HepG2 (cell line): ENCODE data around the gene UBXN1. TPM values are rescaled to one million over a fixed set of nuclear protein-coding genes. Genes with fewer than 3 reads are reported as not detected.
A peak's percentile ranks its signal among the peaks of the same experiment; 100 is the strongest.

ENCODE experiments used
- FOXA1 ChIP-seq, 2 experiments: fragments of 450-650 bp in 1 of 2; sonication (generic) in 1 of 2; formaldehyde crosslinking in 1 of 2; IDR thresholded peaks; 2 replicates each; pipeline versions ENCODE4 v1.4.0 to v1.6.1; 2016 to 2020; ENCODE audit warnings: missing genetic modification reagents in 1 of 2
- HIVEP1 ChIP-seq: sonication (generic); formaldehyde crosslinking; IDR thresholded peaks from 2 replicates; pipeline ENCODE4 v1.4.0; 2020; ENCODE audit warnings: mild to moderate bottlenecking, missing genetic modification reagents
- KAT7 ChIP-seq: IDR thresholded peaks from 2 replicates; pipeline ENCODE4 v1.6.1; 2018; ENCODE audit warnings: borderline replicate concordance, missing compliant biosample characterization
- KDM3A ChIP-seq: IDR thresholded peaks from 2 replicates; pipeline ENCODE4 v1.6.1; 2018; ENCODE audit warnings: low read depth, missing compliant biosample characterization
- KLF13 ChIP-seq: sonication (generic); formaldehyde crosslinking; IDR thresholded peaks from 2 replicates; pipeline ENCODE4 v1.4.0; 2020; ENCODE audit warnings: mild to moderate bottlenecking, missing genetic modification reagents
- PAF1 ChIP-seq: IDR thresholded peaks from 2 replicates; pipeline ENCODE4 v1.6.1; 2016; ENCODE audit warnings: missing genetic modification reagents, missing compliant biosample characterization
- RELA ChIP-seq: sonication (generic); formaldehyde crosslinking; IDR thresholded peaks from 2 replicates; pipeline ENCODE4 v1.4.0; 2020; ENCODE audit warnings: missing genetic modification reagents
- SIN3A ChIP-seq: IDR thresholded peaks from 2 replicates; pipeline ENCODE4 v1.6.1; 2011; ENCODE audit warnings: low read depth, mild to moderate bottlenecking, control low read depth, low read length, borderline replicate concordance
- TAF1 ChIP-seq: sonication (generic); formaldehyde crosslinking; IDR thresholded peaks from 2 replicates; pipeline ENCODE4 v1.4.0; 2020; ENCODE audit warnings: missing genetic modification reagents
- ZNF451 ChIP-seq: sonication (generic); formaldehyde crosslinking; IDR thresholded peaks from 2 replicates; pipeline ENCODE4 v1.5.0; 2020; ENCODE audit warnings: mild to moderate bottlenecking, missing genetic modification reagents
- ZNF530 ChIP-seq: sonication (generic); formaldehyde crosslinking; IDR thresholded peaks from 2 replicates; pipeline ENCODE4 v1.5.0; 2020; ENCODE audit warnings: low read depth, mild to moderate bottlenecking, missing genetic modification reagents
- ZNF557 ChIP-seq: sonication (generic); formaldehyde crosslinking; IDR thresholded peaks from 2 replicates; pipeline ENCODE4 v1.4.0; 2020; ENCODE audit warnings: missing genetic modification reagents
- ZNF562 ChIP-seq: sonication (generic); formaldehyde crosslinking; IDR thresholded peaks from 2 replicates; pipeline ENCODE4 v1.8.0; 2022; ENCODE audit warnings: missing genetic modification reagents, borderline replicate concordance
- ZNF781 ChIP-seq: sonication (generic); formaldehyde crosslinking; IDR thresholded peaks from 2 replicates; pipeline ENCODE4 v1.5.1; 2020; ENCODE audit warnings: borderline replicate concordance, mild to moderate bottlenecking, missing genetic modification reagents; ENCODE audit errors: not compliant biosample characterization
- polyA plus RNA-seq, 8 experiments: library from polyadenylated mRNA; depleted of rRNA in 3 of 8; stranded (reverse) in 7 of 8; unstranded in 1 of 8; fragments of >200 nt; fragmentation: Illumina TruSeq in 4 of 8; extraction: Trizol in 4 of 8; gene quantifications; 2 replicates each; pipeline versions ENCODE4 v1.2.1 to v1.2.3, GENCODE V29; 2011 to 2016; ENCODE audit warnings: low read depth in 4 of 8, missing spikeins in 1 of 8, mixed read lengths in 1 of 8; ENCODE audit not compliant: insufficient read depth in 1 of 8
- total RNA-seq, 5 experiments: library from RNA; depleted of rRNA; stranded (reverse); fragments of >200 nt; fragmentation: Illumina TruSeq; extraction: Trizol; gene quantifications; 2 replicates each; pipeline ENCODE4 v1.2.3, GENCODE V29; 2016; ENCODE audit warnings: low read depth in 1 of 5
- TF ChIP-seq, protein P1 (sequence below): IDR thresholded peaks from 2 replicates; pipeline ENCODE4 v1.4.0; 2020; ENCODE audit warnings: mild to moderate bottlenecking, missing genetic modification reagents
- TF ChIP-seq, protein P2 (sequence below): fragments of 450-650 bp; IDR thresholded peaks from 2 replicates; pipeline ENCODE4 v1.6.1; 2017
- TF ChIP-seq, protein P3 (sequence below): sonication (generic); formaldehyde crosslinking; IDR thresholded peaks from 2 replicates; pipeline ENCODE4 v1.4.0; 2020; ENCODE audit warnings: missing genetic modification reagents, borderline replicate concordance
- TF ChIP-seq, protein P4 (sequence below): sonication (generic); formaldehyde crosslinking; IDR thresholded peaks from 2 replicates; pipeline ENCODE4 v1.4.0; 2020; ENCODE audit warnings: missing genetic modification reagents
- TF ChIP-seq, protein P5 (sequence below): IDR thresholded peaks from 2 replicates; pipeline ENCODE4 v1.6.1; 2016; ENCODE audit warnings: missing compliant biosample characterization, missing genetic modification reagents, borderline replicate concordance

UBXN1 gene
- total and polyA plus RNA-seq, 2 of the 13 experiments (the other 11 are each of a cell fraction or from before 2014, with no cell fraction given) = 47.5 to 52.4 TPM

DNA sequence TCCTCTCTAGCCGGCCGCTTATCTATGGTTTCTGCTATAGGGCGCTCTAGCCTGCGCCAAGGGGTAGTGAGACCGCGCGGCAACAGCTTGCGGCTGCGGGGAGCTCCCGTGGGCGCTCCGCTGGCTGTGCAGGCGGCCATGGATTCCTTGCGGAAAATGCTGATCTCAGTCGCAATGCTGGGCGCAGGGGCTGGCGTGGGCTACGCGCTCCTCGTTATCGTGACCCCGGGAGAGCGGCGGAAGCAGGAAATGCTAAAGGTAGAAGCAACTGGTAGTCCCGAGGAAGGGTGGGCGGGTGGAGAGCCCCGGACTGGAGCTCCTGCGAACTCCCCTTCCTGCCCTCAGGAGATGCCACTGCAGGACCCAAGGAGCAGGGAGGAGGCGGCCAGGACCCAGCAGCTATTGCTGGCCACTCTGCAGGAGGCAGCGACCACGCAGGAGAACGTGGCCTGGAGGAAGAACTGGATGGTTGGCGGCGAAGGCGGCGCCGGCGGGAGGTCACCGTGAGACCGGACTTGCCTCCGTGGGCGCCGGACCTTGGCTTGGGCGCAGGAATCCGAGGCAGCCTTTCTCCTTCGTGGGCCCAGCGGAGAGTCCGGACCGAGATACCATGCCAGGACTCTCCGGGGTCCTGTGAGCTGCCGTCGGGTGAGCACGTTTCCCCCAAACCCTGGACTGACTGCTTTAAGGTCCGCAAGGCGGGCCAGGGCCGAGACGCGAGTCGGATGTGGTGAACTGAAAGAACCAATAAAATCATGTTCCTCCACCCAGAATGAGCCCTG, 7.1 kb downstream of the UBXN1 start, which contains the start of the genes LBHD1 and UQCC3 (continued):
- TF ChIP-seq, protein P1, sequence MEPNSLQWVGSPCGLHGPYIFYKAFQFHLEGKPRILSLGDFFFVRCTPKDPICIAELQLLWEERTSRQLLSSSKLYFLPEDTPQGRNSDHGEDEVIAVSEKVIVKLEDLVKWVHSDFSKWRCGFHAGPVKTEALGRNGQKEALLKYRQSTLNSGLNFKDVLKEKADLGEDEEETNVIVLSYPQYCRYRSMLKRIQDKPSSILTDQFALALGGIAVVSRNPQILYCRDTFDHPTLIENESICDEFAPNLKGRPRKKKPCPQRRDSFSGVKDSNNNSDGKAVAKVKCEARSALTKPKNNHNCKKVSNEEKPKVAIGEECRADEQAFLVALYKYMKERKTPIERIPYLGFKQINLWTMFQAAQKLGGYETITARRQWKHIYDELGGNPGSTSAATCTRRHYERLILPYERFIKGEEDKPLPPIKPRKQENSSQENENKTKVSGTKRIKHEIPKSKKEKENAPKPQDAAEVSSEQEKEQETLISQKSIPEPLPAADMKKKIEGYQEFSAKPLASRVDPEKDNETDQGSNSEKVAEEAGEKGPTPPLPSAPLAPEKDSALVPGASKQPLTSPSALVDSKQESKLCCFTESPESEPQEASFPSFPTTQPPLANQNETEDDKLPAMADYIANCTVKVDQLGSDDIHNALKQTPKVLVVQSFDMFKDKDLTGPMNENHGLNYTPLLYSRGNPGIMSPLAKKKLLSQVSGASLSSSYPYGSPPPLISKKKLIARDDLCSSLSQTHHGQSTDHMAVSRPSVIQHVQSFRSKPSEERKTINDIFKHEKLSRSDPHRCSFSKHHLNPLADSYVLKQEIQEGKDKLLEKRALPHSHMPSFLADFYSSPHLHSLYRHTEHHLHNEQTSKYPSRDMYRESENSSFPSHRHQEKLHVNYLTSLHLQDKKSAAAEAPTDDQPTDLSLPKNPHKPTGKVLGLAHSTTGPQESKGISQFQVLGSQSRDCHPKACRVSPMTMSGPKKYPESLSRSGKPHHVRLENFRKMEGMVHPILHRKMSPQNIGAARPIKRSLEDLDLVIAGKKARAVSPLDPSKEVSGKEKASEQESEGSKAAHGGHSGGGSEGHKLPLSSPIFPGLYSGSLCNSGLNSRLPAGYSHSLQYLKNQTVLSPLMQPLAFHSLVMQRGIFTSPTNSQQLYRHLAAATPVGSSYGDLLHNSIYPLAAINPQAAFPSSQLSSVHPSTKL (CRISPR knock-in tag) = no peak
- TF ChIP-seq FOXA1 (IDR thresholded peaks at IDR 0.05) (no peak), FOXA1 (CRISPR knock-in tag; IDR thresholded peaks at IDR 0.05) (no peak), ZNF562 (no peak), RELA (CRISPR knock-in tag) (no peak), KAT7 (CRISPR knock-in tag) (no peak), ZNF557 (CRISPR knock-in tag) (no peak), ZNF451 (CRISPR knock-in tag) (no peak), KDM3A (CRISPR knock-in tag) (no peak), PAF1 (CRISPR knock-in tag) (0 out of 2 replicates have a peak, but pooled peaks have one; percentile 28), ZNF530 (CRISPR knock-in tag) (no peak), SIN3A (peak; percentile 94; the same call in 1 of the 2 replicates), KLF13 (0 out of 2 replicates have a peak, but pooled peaks have one; percentile 82), HIVEP1 (CRISPR knock-in tag) (peak; percentile 55), TAF1 (CRISPR knock-in tag) (peak; percentile 86), ZNF781 (CRISPR knock-in tag) (peak; percentile 44)
- TF ChIP-seq, protein P2, sequence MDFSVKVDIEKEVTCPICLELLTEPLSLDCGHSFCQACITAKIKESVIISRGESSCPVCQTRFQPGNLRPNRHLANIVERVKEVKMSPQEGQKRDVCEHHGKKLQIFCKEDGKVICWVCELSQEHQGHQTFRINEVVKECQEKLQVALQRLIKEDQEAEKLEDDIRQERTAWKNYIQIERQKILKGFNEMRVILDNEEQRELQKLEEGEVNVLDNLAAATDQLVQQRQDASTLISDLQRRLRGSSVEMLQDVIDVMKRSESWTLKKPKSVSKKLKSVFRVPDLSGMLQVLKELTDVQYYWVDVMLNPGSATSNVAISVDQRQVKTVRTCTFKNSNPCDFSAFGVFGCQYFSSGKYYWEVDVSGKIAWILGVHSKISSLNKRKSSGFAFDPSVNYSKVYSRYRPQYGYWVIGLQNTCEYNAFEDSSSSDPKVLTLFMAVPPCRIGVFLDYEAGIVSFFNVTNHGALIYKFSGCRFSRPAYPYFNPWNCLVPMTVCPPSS = no peak
- TF ChIP-seq, protein P3, sequence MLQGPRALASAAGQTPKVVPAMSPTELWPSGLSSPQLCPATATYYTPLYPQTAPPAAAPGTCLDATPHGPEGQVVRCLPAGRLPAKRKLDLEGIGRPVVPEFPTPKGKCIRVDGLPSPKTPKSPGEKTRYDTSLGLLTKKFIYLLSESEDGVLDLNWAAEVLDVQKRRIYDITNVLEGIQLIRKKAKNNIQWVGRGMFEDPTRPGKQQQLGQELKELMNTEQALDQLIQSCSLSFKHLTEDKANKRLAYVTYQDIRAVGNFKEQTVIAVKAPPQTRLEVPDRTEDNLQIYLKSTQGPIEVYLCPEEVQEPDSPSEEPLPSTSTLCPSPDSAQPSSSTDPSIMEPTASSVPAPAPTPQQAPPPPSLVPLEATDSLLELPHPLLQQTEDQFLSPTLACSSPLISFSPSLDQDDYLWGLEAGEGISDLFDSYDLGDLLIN (CRISPR knock-in tag) = no peak; the same call in 1 of the 2 replicates
- TF ChIP-seq, protein P4, sequence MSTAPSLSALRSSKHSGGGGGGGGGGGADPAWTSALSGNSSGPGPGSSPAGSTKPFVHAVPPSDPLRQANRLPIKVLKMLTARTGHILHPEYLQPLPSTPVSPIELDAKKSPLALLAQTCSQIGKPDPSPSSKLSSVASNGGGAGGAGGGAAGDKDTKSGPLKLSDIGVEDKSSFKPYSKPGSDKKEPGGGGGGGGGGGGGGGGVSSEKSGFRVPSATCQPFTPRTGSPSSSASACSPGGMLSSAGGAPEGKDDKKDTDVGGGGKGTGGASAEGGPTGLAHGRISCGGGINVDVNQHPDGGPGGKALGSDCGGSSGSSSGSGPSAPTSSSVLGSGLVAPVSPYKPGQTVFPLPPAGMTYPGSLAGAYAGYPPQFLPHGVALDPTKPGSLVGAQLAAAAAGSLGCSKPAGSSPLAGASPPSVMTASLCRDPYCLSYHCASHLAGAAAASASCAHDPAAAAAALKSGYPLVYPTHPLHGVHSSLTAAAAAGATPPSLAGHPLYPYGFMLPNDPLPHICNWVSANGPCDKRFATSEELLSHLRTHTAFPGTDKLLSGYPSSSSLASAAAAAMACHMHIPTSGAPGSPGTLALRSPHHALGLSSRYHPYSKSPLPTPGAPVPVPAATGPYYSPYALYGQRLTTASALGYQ (CRISPR knock-in tag) = no peak
- TF ChIP-seq, protein P5, sequence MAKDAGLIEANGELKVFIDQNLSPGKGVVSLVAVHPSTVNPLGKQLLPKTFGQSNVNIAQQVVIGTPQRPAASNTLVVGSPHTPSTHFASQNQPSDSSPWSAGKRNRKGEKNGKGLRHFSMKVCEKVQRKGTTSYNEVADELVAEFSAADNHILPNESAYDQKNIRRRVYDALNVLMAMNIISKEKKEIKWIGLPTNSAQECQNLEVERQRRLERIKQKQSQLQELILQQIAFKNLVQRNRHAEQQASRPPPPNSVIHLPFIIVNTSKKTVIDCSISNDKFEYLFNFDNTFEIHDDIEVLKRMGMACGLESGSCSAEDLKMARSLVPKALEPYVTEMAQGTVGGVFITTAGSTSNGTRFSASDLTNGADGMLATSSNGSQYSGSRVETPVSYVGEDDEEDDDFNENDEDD (CRISPR knock-in tag) = no peak; the same call in 1 of the 2 replicates
